ENCODE measurements around the gene SLC37A1.

Gene SLC37A1

GRCh38 chr21:42582787-42583476, 69.3 kb downstream of the SLC37A1 start:
- no peaks in the 10 kb centered on the region for H3K27me3 ChIP-seq (replicated peaks in 2 of 5; ENCODE audit: control insufficient read depth in 4 of 5, insufficient read depth in 5 of 5, low read length in 4 of 5)
- no peak overlapping the region for H3K27ac ChIP-seq (ENCODE audit: insufficient read depth in 1 of 2, low read depth in 1 of 2, low read length in 2 of 2, poor library complexity in 1 of 2, severe bottlenecking in 2 of 2)
- ChIA-PET CTCF (interaction anchor here (2.8 to 2.9 kb wide), 2 partner anchors 11 to 234 kb away, joined by 9 to 19 read pairs; no protein-coding TSS in a partner anchor), POLR2A (no interaction called here)
- no peaks in the 10 kb centered on the region for H3K9me3 ChIP-seq (ENCODE audit: control extremely low read depth in 1 of 5, control insufficient read depth in 4 of 5, insufficient read depth in 2 of 5, low read depth in 1 of 5, low read length in 4 of 5)
- DNase-seq, result no peak
- 85% methylated on average over 22 of the region's 22 CpGs for WGBS (ENCODE audit: insufficient coverage)
- no peak overlapping the region for H3K4me3 ChIP-seq (ENCODE audit: control insufficient read depth in 1 of 7, extremely low read depth in 1 of 7, insufficient read depth in 4 of 7, low read depth in 2 of 7, low read length in 6 of 7)
- no peaks in the 10 kb centered on the region for H3K4me1 ChIP-seq (ENCODE audit: control extremely low read depth in 1 of 4, control insufficient read depth in 4 of 4, insufficient read depth in 4 of 4, low read length in 3 of 4)
- peaks cover 2 to 29% (median 5%) of the 10 kb centered on the region in 4 experiments for H3K36me3 ChIP-seq (ENCODE audit: control insufficient read depth in 4 of 4, insufficient read depth in 4 of 4, low read length in 3 of 4)

GRCh38 chr21:42583477-42584295, 70.0 kb downstream of the SLC37A1 start:
- Histone ChIP-seq H3K36me3 (ENCODE audit: control insufficient read depth in 4 of 4, insufficient read depth in 4 of 4, low read length in 3 of 4) (peaks cover 0 to 22% (median 1%) of the 10 kb centered on the region in 4 experiments), H3K4me3 (ENCODE audit: control insufficient read depth in 1 of 7, extremely low read depth in 1 of 7, insufficient read depth in 4 of 7, low read depth in 2 of 7, low read length in 6 of 7) (no peak overlapping the region), H3K9me3 (ENCODE audit: control extremely low read depth in 1 of 5, control insufficient read depth in 4 of 5, insufficient read depth in 2 of 5, low read depth in 1 of 5, low read length in 4 of 5) (no peaks in the 10 kb centered on the region), H3K27ac (ENCODE audit: insufficient read depth in 1 of 2, low read depth in 1 of 2, low read length in 2 of 2, poor library complexity in 1 of 2, severe bottlenecking in 2 of 2) (no peak overlapping the region), H3K4me1 (ENCODE audit: control extremely low read depth in 1 of 4, control insufficient read depth in 4 of 4, insufficient read depth in 4 of 4, low read length in 3 of 4) (no peaks in the 10 kb centered on the region), H3K27me3 (replicated peaks in 2 of 5; ENCODE audit: control insufficient read depth in 4 of 5, insufficient read depth in 5 of 5, low read length in 4 of 5) (no peaks in the 10 kb centered on the region)
- DNase-seq, result no peak
- WGBS (ENCODE audit: insufficient coverage), result 91% methylated on average over 16 of the region's 20 CpGs
- CTCF ChIA-PET, result interaction anchor here (2.8 to 2.9 kb wide), 2 partner anchors 10 to 234 kb away, joined by 9 to 19 read pairs; no protein-coding TSS in a partner anchor
- POLR2A ChIA-PET, result no interaction called here

GRCh38 chr21:42584296-42584641, 70.6 kb downstream of the SLC37A1 start:
- POLR2A ChIA-PET, result no interaction called here
- Histone ChIP-seq H3K36me3 (ENCODE audit: control insufficient read depth in 4 of 4, insufficient read depth in 4 of 4, low read length in 3 of 4) (peaks cover 0 to 19% (median 0%) of the 10 kb centered on the region in 4 experiments), H3K4me1 (ENCODE audit: control extremely low read depth in 1 of 4, control insufficient read depth in 4 of 4, insufficient read depth in 4 of 4, low read length in 3 of 4) (no peaks in the 10 kb centered on the region), H3K9me3 (ENCODE audit: control extremely low read depth in 1 of 5, control insufficient read depth in 4 of 5, insufficient read depth in 2 of 5, low read depth in 1 of 5, low read length in 4 of 5) (no peaks in the 10 kb centered on the region), H3K27me3 (replicated peaks in 2 of 5; ENCODE audit: control insufficient read depth in 4 of 5, insufficient read depth in 5 of 5, low read length in 4 of 5) (no peaks in the 10 kb centered on the region), H3K27ac (ENCODE audit: insufficient read depth in 1 of 2, low read depth in 1 of 2, low read length in 2 of 2, poor library complexity in 1 of 2, severe bottlenecking in 2 of 2) (no peak overlapping the region), H3K4me3 (ENCODE audit: control insufficient read depth in 1 of 7, extremely low read depth in 1 of 7, insufficient read depth in 4 of 7, low read depth in 2 of 7, low read length in 6 of 7) (no peak overlapping the region)
- CTCF ChIA-PET, result interaction anchor here (2.8 to 2.9 kb wide), 2 partner anchors 9 to 233 kb away, joined by 9 to 19 read pairs; no protein-coding TSS in a partner anchor
- WGBS (ENCODE audit: insufficient coverage), result 91% methylated on average over 6 of the region's 11 CpGs
- DNase-seq, result no peak

- Histone ChIP-seq H3K4me1 (ENCODE audit: control extremely low read depth in 1 of 4, control insufficient read depth in 4 of 4, insufficient read depth in 4 of 4, low read length in 3 of 4) (peaks cover 0 to 7% (median 7%) of the 10 kb centered on the region in 4 experiments), H3K4me3 (ENCODE audit: control insufficient read depth in 1 of 7, extremely low read depth in 1 of 7, insufficient read depth in 4 of 7, low read depth in 2 of 7, low read length in 6 of 7) (no peak overlapping the region), H3K27me3 (replicated peaks in 2 of 5; ENCODE audit: control insufficient read depth in 4 of 5, insufficient read depth in 5 of 5, low read length in 4 of 5) (no peaks in the 10 kb centered on the region), H3K27ac (ENCODE audit: insufficient read depth in 1 of 2, low read depth in 1 of 2, low read length in 2 of 2, poor library complexity in 1 of 2, severe bottlenecking in 2 of 2) (no peak overlapping the region), H3K9me3 (ENCODE audit: control extremely low read depth in 1 of 5, control insufficient read depth in 4 of 5, insufficient read depth in 2 of 5, low read depth in 1 of 5, low read length in 4 of 5) (no peaks in the 10 kb centered on the region), H3K36me3 (ENCODE audit: control insufficient read depth in 4 of 4, insufficient read depth in 4 of 4, low read length in 3 of 4) (peaks cover 0 to 7% (median 0%) of the 10 kb centered on the region in 4 experiments)
- ChIA-PET POLR2A (no interaction called here), CTCF (interaction anchor here (0.5 to 0.9 kb wide), 2 partner anchors 13 to 258 kb away, joined by 3 read pairs; no protein-coding TSS in a partner anchor)
- no peak for DNase-seq
- no CpG with 5 or more reads among the region's 10 CpGs for WGBS (ENCODE audit: insufficient coverage)
Measured at GRCh38 chr21:42585881-42586280, 72.2 kb downstream of the SLC37A1 start.

- ChIA-PET POLR2A (no interaction called here), CTCF (interaction anchor here (0.5 kb wide), 1 partner anchor 258 kb away, joined by 3 read pairs; no protein-coding TSS in a partner anchor)
- Histone ChIP-seq H3K27me3 (replicated peaks in 2 of 5; ENCODE audit: control insufficient read depth in 4 of 5, insufficient read depth in 5 of 5, low read length in 4 of 5) (no peaks in the 10 kb centered on the region), H3K36me3 (ENCODE audit: control insufficient read depth in 4 of 4, insufficient read depth in 4 of 4, low read length in 3 of 4) (peaks cover 0 to 3% (median 0%) of the 10 kb centered on the region in 4 experiments), H3K4me3 (ENCODE audit: control insufficient read depth in 1 of 7, extremely low read depth in 1 of 7, insufficient read depth in 4 of 7, low read depth in 2 of 7, low read length in 6 of 7) (no peak overlapping the region), H3K9me3 (ENCODE audit: control extremely low read depth in 1 of 5, control insufficient read depth in 4 of 5, insufficient read depth in 2 of 5, low read depth in 1 of 5, low read length in 4 of 5) (no peaks in the 10 kb centered on the region), H3K4me1 (ENCODE audit: control extremely low read depth in 1 of 4, control insufficient read depth in 4 of 4, insufficient read depth in 4 of 4, low read length in 3 of 4) (peaks cover 0 to 13% (median 12%) of the 10 kb centered on the region in 4 experiments), H3K27ac (ENCODE audit: insufficient read depth in 1 of 2, low read depth in 1 of 2, low read length in 2 of 2, poor library complexity in 1 of 2, severe bottlenecking in 2 of 2) (no peak overlapping the region)
- no peak for DNase-seq
- 90% methylated on average over 19 of the region's 19 CpGs for WGBS (ENCODE audit: insufficient coverage)
Measured at GRCh38 chr21:42586406-42586805, 72.8 kb downstream of the SLC37A1 start.

GRCh38 chr21:42587036-42587435, 73.4 kb downstream of the SLC37A1 start:
- ChIA-PET POLR2A (no interaction called here), CTCF (no interaction called here)
- WGBS (ENCODE audit: insufficient coverage), result 97% methylated on average over 14 of the region's 15 CpGs
- Histone ChIP-seq H3K4me1 (ENCODE audit: control extremely low read depth in 1 of 4, control insufficient read depth in 4 of 4, insufficient read depth in 4 of 4, low read length in 3 of 4) (peaks cover 0 to 19% (median 18%) of the 10 kb centered on the region in 4 experiments), H3K9me3 (ENCODE audit: control extremely low read depth in 1 of 5, control insufficient read depth in 4 of 5, insufficient read depth in 2 of 5, low read depth in 1 of 5, low read length in 4 of 5) (no peaks in the 10 kb centered on the region), H3K27ac (ENCODE audit: insufficient read depth in 1 of 2, low read depth in 1 of 2, low read length in 2 of 2, poor library complexity in 1 of 2, severe bottlenecking in 2 of 2) (no peak overlapping the region), H3K4me3 (ENCODE audit: control insufficient read depth in 1 of 7, extremely low read depth in 1 of 7, insufficient read depth in 4 of 7, low read depth in 2 of 7, low read length in 6 of 7) (no peak overlapping the region), H3K36me3 (ENCODE audit: control insufficient read depth in 4 of 4, insufficient read depth in 4 of 4, low read length in 3 of 4) (no peaks in the 10 kb centered on the region), H3K27me3 (replicated peaks in 2 of 5; ENCODE audit: control insufficient read depth in 4 of 5, insufficient read depth in 5 of 5, low read length in 4 of 5) (no peaks in the 10 kb centered on the region)
- DNase-seq, result no peak

Data from common myeloid progenitor, CD34-positive (primary cell).